HepG2 (cell line): ENCODE data around the gene COG1. TPM values are rescaled to one million over a fixed set of nuclear protein-coding genes. Genes with fewer than 3 reads are reported as not detected.

Source experiments
- ELF3 ChIP-seq: IDR thresholded peaks from 2 replicates; pipeline ENCODE4 v1.6.1; 2016; ENCODE audit warnings: missing genetic modification reagents, missing compliant biosample characterization
- ESRRA ChIP-seq: sonication (generic); formaldehyde crosslinking; IDR thresholded peaks from 2 replicates; pipeline ENCODE4 v1.5.1; 2020; ENCODE audit warnings: mild to moderate bottlenecking, low read depth, missing genetic modification reagents
- GATAD2A ChIP-seq: IDR thresholded peaks from 2 replicates; pipeline ENCODE4 v1.6.1; 2016
- KLF12 ChIP-seq: sonication (generic); formaldehyde crosslinking; IDR thresholded peaks from 2 replicates; pipeline ENCODE4 v1.4.0; 2020; ENCODE audit warnings: missing genetic modification reagents, borderline replicate concordance
- MATR3 ChIP-seq: sonication (generic); formaldehyde crosslinking; IDR thresholded peaks from 2 replicates; pipeline ENCODE4 v1.4.0; 2020; ENCODE audit warnings: missing genetic modification reagents
- MIER2 ChIP-seq: IDR thresholded peaks from 2 replicates; pipeline ENCODE4 v1.6.1; 2016; ENCODE audit warnings: missing biosample characterization, missing genetic modification reagents
- MYNN ChIP-seq: sonication (generic); formaldehyde crosslinking; IDR thresholded peaks from 2 replicates; pipeline ENCODE4 v1.4.0; 2020; ENCODE audit warnings: mild to moderate bottlenecking, low read depth, missing genetic modification reagents
- NFKBIZ ChIP-seq: IDR thresholded peaks from 2 replicates; pipeline ENCODE4 v1.6.1; 2018; ENCODE audit warnings: missing genetic modification reagents, missing compliant biosample characterization
- NR2F1 ChIP-seq, 2 experiments: fragments of 450-650 bp in 1 of 2; formaldehyde crosslinking in 1 of 2; IDR thresholded peaks; 2 replicates each; pipeline versions ENCODE4 v1.5.0 to v1.6.1; 2016 to 2020; ENCODE audit warnings: mild to moderate bottlenecking in 1 of 2, missing compliant biosample characterization in 1 of 2, missing genetic modification reagents in 1 of 2, moderate library complexity in 1 of 2
- PITX1 ChIP-seq: sonication (generic); formaldehyde crosslinking; IDR thresholded peaks from 2 replicates; pipeline ENCODE4 v1.5.1; 2020; ENCODE audit warnings: mild to moderate bottlenecking, missing genetic modification reagents
- SCMH1 ChIP-seq: sonication (generic); formaldehyde crosslinking; IDR thresholded peaks from 2 replicates; pipeline ENCODE4 v1.9.0; 2021; ENCODE audit warnings: missing genetic modification reagents, mild to moderate bottlenecking, borderline replicate concordance
- SMAD1 ChIP-seq: sonication (generic); formaldehyde crosslinking; IDR thresholded peaks from 2 replicates; pipeline ENCODE4 v1.4.0; 2020; ENCODE audit warnings: missing genetic modification reagents, low read depth, mild to moderate bottlenecking, borderline replicate concordance
- SNRNP70 ChIP-seq: fragments of 200-400 bp; formaldehyde crosslinking; IDR thresholded peaks from 2 replicates; pipeline ENCODE4 v1.6.1; 2017; ENCODE audit warnings: mild to moderate bottlenecking, low read depth, low read length, moderate library complexity
- ZBTB1 ChIP-seq: sonication (generic); formaldehyde crosslinking; IDR thresholded peaks from 2 replicates; pipeline ENCODE4 v1.4.0; 2020; ENCODE audit warnings: missing genetic modification reagents, borderline replicate concordance
- ZFP62 ChIP-seq: sonication (generic); formaldehyde crosslinking; IDR thresholded peaks from 2 replicates; pipeline ENCODE4 v1.4.0; 2020; ENCODE audit warnings: missing genetic modification reagents
- ZNF12 ChIP-seq: sonication (generic); formaldehyde crosslinking; IDR thresholded peaks from 2 replicates; pipeline ENCODE4 v1.5.0; 2020; ENCODE audit warnings: missing genetic modification reagents
- ZNF138 ChIP-seq: sonication (generic); formaldehyde crosslinking; IDR thresholded peaks from 2 replicates; pipeline ENCODE4 v1.5.0; 2020; ENCODE audit warnings: mild to moderate bottlenecking, low read depth, missing genetic modification reagents
- ZNF350 ChIP-seq: sonication (generic); formaldehyde crosslinking; IDR thresholded peaks from 2 replicates; pipeline ENCODE4 v1.4.0; 2020; ENCODE audit warnings: mild to moderate bottlenecking, low read depth, missing genetic modification reagents, borderline replicate concordance
- ZNF549 ChIP-seq: sonication (generic); formaldehyde crosslinking; IDR thresholded peaks from 2 replicates; pipeline ENCODE4 v1.5.0; 2020; ENCODE audit warnings: missing genetic modification reagents
- polyA plus RNA-seq, 8 experiments: library from polyadenylated mRNA; depleted of rRNA in 3 of 8; stranded (reverse) in 7 of 8; unstranded in 1 of 8; fragments of >200 nt; fragmentation: Illumina TruSeq in 4 of 8; extraction: Trizol in 4 of 8; gene quantifications; 2 replicates each; pipeline versions ENCODE4 v1.2.1 to v1.2.3, GENCODE V29; 2011 to 2016; ENCODE audit warnings: low read depth in 4 of 8, missing spikeins in 1 of 8, mixed read lengths in 1 of 8; ENCODE audit not compliant: insufficient read depth in 1 of 8
- total RNA-seq, 5 experiments: library from RNA; depleted of rRNA; stranded (reverse); fragments of >200 nt; fragmentation: Illumina TruSeq; extraction: Trizol; gene quantifications; 2 replicates each; pipeline ENCODE4 v1.2.3, GENCODE V29; 2016; ENCODE audit warnings: low read depth in 1 of 5
- TF ChIP-seq, protein P1 (sequence below): fragments of 450-650 bp; IDR thresholded peaks from 2 replicates; pipeline ENCODE4 v1.6.1; 2017; ENCODE audit warnings: mild to moderate bottlenecking
- TF ChIP-seq, protein P2 (sequence below): sonication (generic); formaldehyde crosslinking; IDR thresholded peaks from 2 replicates; pipeline ENCODE4 v1.4.0; 2020; ENCODE audit warnings: mild to moderate bottlenecking, low read depth, missing genetic modification reagents
- TF ChIP-seq, protein P3 (sequence below): sonication (generic); formaldehyde crosslinking; IDR thresholded peaks from 2 replicates; pipeline ENCODE4 v1.8.0; 2022; ENCODE audit warnings: mild to moderate bottlenecking, missing genetic modification reagents, moderate library complexity
- TF ChIP-seq, protein P4 (sequence below): IDR thresholded peaks from 2 replicates; pipeline ENCODE4 v1.6.1; 2016; ENCODE audit warnings: low read depth

COG1 gene
- total and polyA plus RNA-seq, 2 of the 13 experiments (the other 11 are each of a cell fraction or from before 2014, with no cell fraction given), result 36.6 to 39.7 TPM

DNA sequence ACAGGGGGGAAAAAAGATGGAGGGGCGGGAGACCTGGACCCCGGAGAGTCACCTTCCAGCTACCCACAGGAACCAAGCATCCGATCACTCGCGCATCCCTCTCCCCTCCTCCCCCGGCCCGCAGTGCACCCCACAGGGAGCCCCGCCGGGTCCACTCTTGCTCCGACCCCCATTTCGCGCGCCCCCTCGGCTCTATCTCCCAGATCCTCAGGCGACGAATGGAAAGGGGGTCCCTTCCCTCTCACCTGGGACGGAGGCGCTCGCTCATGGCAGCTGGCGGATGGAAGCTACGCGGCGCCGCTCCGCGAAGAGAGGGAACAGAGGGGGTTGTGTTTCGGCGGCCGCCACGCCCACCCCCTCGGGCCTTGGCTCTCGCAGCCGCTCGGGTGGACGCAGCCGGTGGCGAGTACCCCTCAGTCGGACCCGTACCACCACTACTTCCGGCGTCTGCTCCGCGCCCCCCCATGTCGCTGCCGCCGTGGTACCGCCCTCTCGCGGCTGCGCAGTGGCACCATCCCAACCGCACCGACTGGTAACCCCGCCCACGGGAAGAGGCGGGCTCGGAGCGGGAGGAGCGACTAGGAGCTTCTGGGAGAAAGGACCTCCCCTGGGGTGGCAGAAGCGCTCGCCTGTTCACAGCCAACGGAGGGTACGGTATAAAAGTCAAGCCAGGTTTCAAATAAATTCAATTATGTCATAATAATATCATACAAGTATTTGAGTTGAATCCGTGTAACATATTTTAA is 39.2 kb downstream of the COG1 start (continued):
- TF ChIP-seq NR2F1 (CRISPR knock-in tag; IDR thresholded peaks at IDR 0.05) (no peak), ELF3 (CRISPR knock-in tag) (peak; percentile 78; the same call in 1 of the 2 replicates), NFKBIZ (CRISPR knock-in tag) (0 out of 2 replicates have a peak, but pooled peaks have one; percentile 18), ZNF549 (CRISPR knock-in tag) (no peak), ZNF350 (CRISPR knock-in tag) (peak; percentile 84), ZNF12 (peak; percentile 83; the same call in 1 of the 2 replicates), ZBTB1 (no peak), SMAD1 (CRISPR knock-in tag) (no peak; the same call in 1 of the 2 replicates), MIER2 (CRISPR knock-in tag) (no peak), SCMH1 (CRISPR knock-in tag) (no peak), ZFP62 (no peak), SNRNP70 (no peak), MYNN (no peak; the same call in 1 of the 2 replicates), MATR3 (CRISPR knock-in tag) (no peak), ZNF138 (CRISPR knock-in tag) (no peak), ESRRA (peak; percentile 62; the same call in 1 of the 2 replicates), KLF12 (CRISPR knock-in tag) (peak; percentile 96), PITX1 (CRISPR knock-in tag) (peak; percentile 83), GATAD2A (CRISPR knock-in tag) (no peak)
- TF ChIP-seq, protein P1, sequence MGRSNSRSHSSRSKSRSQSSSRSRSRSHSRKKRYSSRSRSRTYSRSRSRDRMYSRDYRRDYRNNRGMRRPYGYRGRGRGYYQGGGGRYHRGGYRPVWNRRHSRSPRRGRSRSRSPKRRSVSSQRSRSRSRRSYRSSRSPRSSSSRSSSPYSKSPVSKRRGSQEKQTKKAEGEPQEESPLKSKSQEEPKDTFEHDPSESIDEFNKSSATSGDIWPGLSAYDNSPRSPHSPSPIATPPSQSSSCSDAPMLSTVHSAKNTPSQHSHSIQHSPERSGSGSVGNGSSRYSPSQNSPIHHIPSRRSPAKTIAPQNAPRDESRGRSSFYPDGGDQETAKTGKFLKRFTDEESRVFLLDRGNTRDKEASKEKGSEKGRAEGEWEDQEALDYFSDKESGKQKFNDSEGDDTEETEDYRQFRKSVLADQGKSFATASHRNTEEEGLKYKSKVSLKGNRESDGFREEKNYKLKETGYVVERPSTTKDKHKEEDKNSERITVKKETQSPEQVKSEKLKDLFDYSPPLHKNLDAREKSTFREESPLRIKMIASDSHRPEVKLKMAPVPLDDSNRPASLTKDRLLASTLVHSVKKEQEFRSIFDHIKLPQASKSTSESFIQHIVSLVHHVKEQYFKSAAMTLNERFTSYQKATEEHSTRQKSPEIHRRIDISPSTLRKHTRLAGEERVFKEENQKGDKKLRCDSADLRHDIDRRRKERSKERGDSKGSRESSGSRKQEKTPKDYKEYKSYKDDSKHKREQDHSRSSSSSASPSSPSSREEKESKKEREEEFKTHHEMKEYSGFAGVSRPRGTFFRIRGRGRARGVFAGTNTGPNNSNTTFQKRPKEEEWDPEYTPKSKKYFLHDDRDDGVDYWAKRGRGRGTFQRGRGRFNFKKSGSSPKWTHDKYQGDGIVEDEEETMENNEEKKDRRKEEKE, result no peak
- TF ChIP-seq, protein P2, sequence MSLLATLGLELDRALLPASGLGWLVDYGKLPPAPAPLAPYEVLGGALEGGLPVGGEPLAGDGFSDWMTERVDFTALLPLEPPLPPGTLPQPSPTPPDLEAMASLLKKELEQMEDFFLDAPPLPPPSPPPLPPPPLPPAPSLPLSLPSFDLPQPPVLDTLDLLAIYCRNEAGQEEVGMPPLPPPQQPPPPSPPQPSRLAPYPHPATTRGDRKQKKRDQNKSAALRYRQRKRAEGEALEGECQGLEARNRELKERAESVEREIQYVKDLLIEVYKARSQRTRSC (CRISPR knock-in tag), result no peak
- TF ChIP-seq, protein P3, sequence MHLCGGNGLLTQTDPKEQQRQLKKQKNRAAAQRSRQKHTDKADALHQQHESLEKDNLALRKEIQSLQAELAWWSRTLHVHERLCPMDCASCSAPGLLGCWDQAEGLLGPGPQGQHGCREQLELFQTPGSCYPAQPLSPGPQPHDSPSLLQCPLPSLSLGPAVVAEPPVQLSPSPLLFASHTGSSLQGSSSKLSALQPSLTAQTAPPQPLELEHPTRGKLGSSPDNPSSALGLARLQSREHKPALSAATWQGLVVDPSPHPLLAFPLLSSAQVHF, result 0 out of 2 replicates have a peak, but pooled peaks have one; percentile 46
- TF ChIP-seq, protein P4, sequence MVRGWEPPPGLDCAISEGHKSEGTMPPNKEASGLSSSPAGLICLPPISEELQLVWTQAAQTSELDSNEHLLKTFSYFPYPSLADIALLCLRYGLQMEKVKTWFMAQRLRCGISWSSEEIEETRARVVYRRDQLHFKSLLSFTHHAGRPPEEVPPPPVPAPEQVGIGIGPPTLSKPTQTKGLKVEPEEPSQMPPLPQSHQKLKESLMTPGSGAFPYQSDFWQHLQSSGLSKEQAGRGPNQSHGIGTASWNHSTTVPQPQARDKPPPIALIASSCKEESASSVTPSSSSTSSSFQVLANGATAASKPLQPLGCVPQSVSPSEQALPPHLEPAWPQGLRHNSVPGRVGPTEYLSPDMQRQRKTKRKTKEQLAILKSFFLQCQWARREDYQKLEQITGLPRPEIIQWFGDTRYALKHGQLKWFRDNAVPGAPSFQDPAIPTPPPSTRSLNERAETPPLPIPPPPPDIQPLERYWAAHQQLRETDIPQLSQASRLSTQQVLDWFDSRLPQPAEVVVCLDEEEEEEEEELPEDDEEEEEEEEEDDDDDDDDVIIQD (CRISPR knock-in tag), result peak; percentile 47; the same call in 1 of the 2 replicates
